Kidney tubule cell (primary cell): ENCODE data around the gene KIF3B.
"Not testable (repeated sequence)": the region's sequence is repeated elsewhere in the genome, so short reads cannot be mapped to it uniquely, and the experiment has no call there.

ENCODE experiments used
- DNase-seq: peaks from one replicate; pipeline ENCODE4 v3.0.0-alpha.2; 2018; ENCODE audit warnings: low spot score

Gene KIF3B

GRCh38 chr20:32248043-32248442 is 29.4 kb upstream of the KIF3B start:
- DNase-seq, result peak; percentile 17

- DNase-seq, result no peak
These were observed 28.3 kb upstream of the KIF3B start for GRCh38 chr20:32249030-32249738.

- DNase-seq, result no peak
These were observed 26.0 kb upstream of the KIF3B start for GRCh38 chr20:32251470-32251869.

- no peak for DNase-seq
These were observed 25.3 kb upstream of the KIF3B start for GRCh38 chr20:32252189-32252588.

GRCh38 chr20:32260973-32261372 is 16.5 kb upstream of the KIF3B start:
- DNase-seq, result not testable (repeated sequence)

- no peak for DNase-seq
These were observed 15.8 kb upstream of the KIF3B start for GRCh38 chr20:32261644-32262043.

GRCh38 chr20:32263398-32263954 is 14.0 kb upstream of the KIF3B start:
- DNase-seq, result no peak

GRCh38 chr20:32271620-32272019 is 5.8 kb upstream of the KIF3B start:
- DNase-seq, result no peak

GRCh38 chr20:32274359-32274758 is 3.1 kb upstream of the KIF3B start:
- no peak for DNase-seq

GRCh38 chr20:32275163-32275562 is 2.3 kb upstream of the KIF3B start:
- not testable (repeated sequence) for DNase-seq

- no peak for DNase-seq
These were observed 770 bp downstream of the KIF3B start for GRCh38 chr20:32278199-32278643.

- DNase-seq, result no peak
These were observed 4.3 kb downstream of the KIF3B start for GRCh38 chr20:32281711-32282110.

- no peak for DNase-seq
These were observed 5.0 kb downstream of the KIF3B start for GRCh38 chr20:32282461-32282860.

GRCh38 chr20:32285082-32285620 is 7.7 kb downstream of the KIF3B start:
- DNase-seq, result no peak

- no peak for DNase-seq
These were observed 8.3 kb downstream of the KIF3B start for GRCh38 chr20:32285621-32286371.

- DNase-seq, result no peak
These were observed 9.8 kb downstream of the KIF3B start for GRCh38 chr20:32287231-32287638.

- DNase-seq, result no peak
These were observed 10.9 kb downstream of the KIF3B start for GRCh38 chr20:32288225-32288849.

- not testable (repeated sequence) for DNase-seq
These were observed 11.8 kb downstream of the KIF3B start for GRCh38 chr20:32289299-32289660.

GRCh38 chr20:32289661-32290431 is 12.4 kb downstream of the KIF3B start:
- DNase-seq, result peak; percentile 27

GRCh38 chr20:32291166-32291565 is 13.7 kb downstream of the KIF3B start:
- no peak for DNase-seq

- no peak for DNase-seq
These were observed 15.1 kb downstream of the KIF3B start for GRCh38 chr20:32292548-32292947.

GRCh38 chr20:32294071-32294470 is 16.6 kb downstream of the KIF3B start:
- no peak for DNase-seq
